ENCODE results near the gene CLDN6. TPM values are rescaled to one million over a fixed set of nuclear protein-coding genes. Genes with fewer than 3 reads are reported as not detected.

CLDN6 gene
- total RNA-seq, 1 experiment from 2014 or later, result 0.21 TPM

DNA sequence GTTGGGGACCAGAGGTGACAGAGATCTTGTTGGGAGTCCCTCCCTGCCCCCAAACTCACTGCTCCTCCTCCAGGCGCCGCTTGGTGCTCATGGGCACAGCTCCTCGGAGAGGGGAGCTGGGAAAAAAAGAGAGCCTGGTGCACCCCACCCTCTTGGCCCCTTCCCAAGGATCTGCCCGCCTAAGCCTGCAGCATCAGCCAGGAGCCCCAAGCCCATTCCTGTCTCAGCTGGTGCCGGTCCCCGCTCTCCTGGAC is 5.4 kb upstream of the CLDN6 start:
- ChIA-PET POLR2A (ENCODE audit: low non-redundant PET) (no interaction called here), CTCF (interaction anchor here (1.1 to 2.9 kb wide), 2 partner anchors 8 to 19 kb away, joined by 3 to 9 read pairs; no protein-coding TSS in a partner anchor)
- Histone ChIP-seq H3K27me3 (replicated peaks; ENCODE audit: insufficient read depth, low read depth, low read length, poor library complexity) (no peaks in the 10 kb centered on the region), H3K4me3 (ENCODE audit: low read depth, low read length, poor library complexity, severe bottlenecking) (peak overlapping the region; percentile 71), H3K9me3 (ENCODE audit: low read depth, low read length, poor library complexity, severe bottlenecking) (no peaks in the 10 kb centered on the region), H3K4me1 (ENCODE audit: insufficient read depth, low read length, poor library complexity, severe bottlenecking) (peaks cover 26% of the 10 kb centered on the region), H3K27ac (ENCODE audit: low read depth, low read length, poor library complexity, severe bottlenecking) (peak overlapping the region; percentile 97), H3K36me3 (ENCODE audit: insufficient read depth, low read length, poor library complexity, severe bottlenecking) (peaks cover 3% of the 10 kb centered on the region)
- BruUV-seq (replicated peaks), result no TSS peak
- DNase-seq (ENCODE audit: low spot score), result peak; percentile 81
- intact Hi-C loops (cut with micrococcal nuclease; ENCODE audit: unreplicated experiment), result no loop called here
- TF ChIP-seq, protein P1, sequence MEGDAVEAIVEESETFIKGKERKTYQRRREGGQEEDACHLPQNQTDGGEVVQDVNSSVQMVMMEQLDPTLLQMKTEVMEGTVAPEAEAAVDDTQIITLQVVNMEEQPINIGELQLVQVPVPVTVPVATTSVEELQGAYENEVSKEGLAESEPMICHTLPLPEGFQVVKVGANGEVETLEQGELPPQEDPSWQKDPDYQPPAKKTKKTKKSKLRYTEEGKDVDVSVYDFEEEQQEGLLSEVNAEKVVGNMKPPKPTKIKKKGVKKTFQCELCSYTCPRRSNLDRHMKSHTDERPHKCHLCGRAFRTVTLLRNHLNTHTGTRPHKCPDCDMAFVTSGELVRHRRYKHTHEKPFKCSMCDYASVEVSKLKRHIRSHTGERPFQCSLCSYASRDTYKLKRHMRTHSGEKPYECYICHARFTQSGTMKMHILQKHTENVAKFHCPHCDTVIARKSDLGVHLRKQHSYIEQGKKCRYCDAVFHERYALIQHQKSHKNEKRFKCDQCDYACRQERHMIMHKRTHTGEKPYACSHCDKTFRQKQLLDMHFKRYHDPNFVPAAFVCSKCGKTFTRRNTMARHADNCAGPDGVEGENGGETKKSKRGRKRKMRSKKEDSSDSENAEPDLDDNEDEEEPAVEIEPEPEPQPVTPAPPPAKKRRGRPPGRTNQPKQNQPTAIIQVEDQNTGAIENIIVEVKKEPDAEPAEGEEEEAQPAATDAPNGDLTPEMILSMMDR (conservative IDR thresholded peaks at IDR 0.05; ENCODE audit: low read depth, low read length), result no peak
- no peak for TF ChIP-seq EZH2 (IDR thresholded peaks at IDR 0.05; ENCODE audit: borderline replicate concordance, low read depth, low read length, poor library complexity, severe bottlenecking)

DNA sequence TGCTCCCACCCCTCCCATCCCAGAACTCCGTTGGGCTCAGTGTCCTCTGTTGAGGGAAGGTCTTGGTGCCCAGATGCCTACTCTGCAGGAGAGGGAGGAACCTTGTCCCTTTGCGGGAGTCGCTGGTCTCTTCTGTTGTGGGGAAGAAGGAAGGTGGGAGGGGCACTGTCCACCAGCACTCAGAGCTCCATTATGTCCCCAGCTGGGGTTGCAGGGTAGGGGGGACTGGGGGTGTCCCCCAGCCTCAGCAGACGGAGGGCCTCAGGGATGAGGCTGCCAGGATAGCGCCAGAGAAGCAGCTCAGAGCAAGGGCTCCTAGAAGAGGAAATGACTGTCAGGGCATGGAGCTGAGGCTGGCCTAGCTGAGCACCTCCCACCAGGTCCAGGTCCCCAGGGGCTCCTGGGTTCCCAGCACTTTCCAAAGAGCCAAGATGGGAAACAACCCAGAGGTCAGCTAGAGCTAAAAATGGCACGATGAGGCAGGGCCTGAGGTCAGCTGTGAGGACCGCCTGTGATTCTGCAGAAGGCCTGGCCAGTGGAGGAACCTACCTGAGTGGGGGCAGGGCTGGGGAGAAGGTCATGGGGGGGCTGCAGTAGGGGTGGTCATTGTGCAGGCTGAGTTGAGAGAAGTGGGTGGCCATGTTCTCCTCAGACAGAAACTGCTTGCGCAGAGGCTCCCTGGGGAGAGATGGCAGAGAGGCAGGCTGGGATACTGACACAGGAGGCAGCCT is 4.9 kb upstream of the CLDN6 start:
- peak overlapping the region; percentile 71 for H3K4me3 ChIP-seq (ENCODE audit: low read depth, low read length, poor library complexity, severe bottlenecking)
- H3K36me3 ChIP-seq (ENCODE audit: insufficient read depth, low read length, poor library complexity, severe bottlenecking), result peaks cover 3% of the 10 kb centered on the region
- no peaks in the 10 kb centered on the region for H3K27me3 ChIP-seq (replicated peaks; ENCODE audit: insufficient read depth, low read depth, low read length, poor library complexity)
- TSS peak; percentile 90 for BruUV-seq (replicated peaks)
- peaks cover 29% of the 10 kb centered on the region for H3K4me1 ChIP-seq (ENCODE audit: insufficient read depth, low read length, poor library complexity, severe bottlenecking)
- intact Hi-C loops (cut with micrococcal nuclease; ENCODE audit: unreplicated experiment), result no loop called here
- DNase-seq (ENCODE audit: low spot score), result peak; percentile 37
- H3K9me3 ChIP-seq (ENCODE audit: low read depth, low read length, poor library complexity, severe bottlenecking), result no peaks in the 10 kb centered on the region
- CTCF ChIA-PET, result interaction anchor here (1.1 to 2.9 kb wide), 2 partner anchors 9 to 19 kb away, joined by 3 to 9 read pairs; no protein-coding TSS in a partner anchor
- TF ChIP-seq EZH2 (IDR thresholded peaks at IDR 0.05; ENCODE audit: borderline replicate concordance, low read depth, low read length, poor library complexity, severe bottlenecking), result no peak
- TF ChIP-seq, protein P1 (conservative IDR thresholded peaks at IDR 0.05; ENCODE audit: low read depth, low read length), result no peak
- POLR2A ChIA-PET (ENCODE audit: low non-redundant PET), result no interaction called here
- peak overlapping the region; percentile 97 for H3K27ac ChIP-seq (ENCODE audit: low read depth, low read length, poor library complexity, severe bottlenecking)

DNA sequence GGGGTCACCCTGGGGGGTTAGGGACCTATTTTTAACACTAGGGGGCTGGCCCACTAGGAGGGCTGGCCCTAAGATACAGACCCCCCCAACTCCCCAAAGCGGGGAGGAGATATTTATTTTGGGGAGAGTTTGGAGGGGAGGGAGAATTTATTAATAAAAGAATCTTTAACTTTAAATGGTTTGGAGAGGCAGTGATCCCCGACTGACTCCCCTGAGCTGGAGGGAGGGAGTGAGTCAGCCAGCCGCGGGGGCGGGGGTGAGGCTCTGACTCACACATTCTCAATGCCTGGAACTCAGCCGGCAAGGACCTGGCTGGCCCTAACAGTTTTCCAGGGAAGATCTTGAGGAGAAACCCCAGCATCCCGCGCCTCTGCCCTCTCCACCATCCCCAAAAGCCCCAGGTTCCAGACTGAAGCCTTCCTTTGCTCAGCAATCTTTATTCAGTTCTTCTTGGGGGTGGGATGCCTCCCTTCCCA is 4.3 kb upstream of the CLDN6 start:
- intact Hi-C loops (cut with micrococcal nuclease; ENCODE audit: unreplicated experiment), result no loop called here
- no TSS peak for BruUV-seq (replicated peaks)
- Histone ChIP-seq H3K9me3 (ENCODE audit: low read depth, low read length, poor library complexity, severe bottlenecking) (no peaks in the 10 kb centered on the region), H3K27me3 (replicated peaks; ENCODE audit: insufficient read depth, low read depth, low read length, poor library complexity) (no peaks in the 10 kb centered on the region), H3K36me3 (ENCODE audit: insufficient read depth, low read length, poor library complexity, severe bottlenecking) (peaks cover 3% of the 10 kb centered on the region), H3K27ac (ENCODE audit: low read depth, low read length, poor library complexity, severe bottlenecking) (peak overlapping the region; percentile 97), H3K4me3 (ENCODE audit: low read depth, low read length, poor library complexity, severe bottlenecking) (peak overlapping the region; percentile 63), H3K4me1 (ENCODE audit: insufficient read depth, low read length, poor library complexity, severe bottlenecking) (peaks cover 29% of the 10 kb centered on the region)
- DNase-seq (ENCODE audit: low spot score), result peak; percentile 93
- TF ChIP-seq, protein P1 (conservative IDR thresholded peaks at IDR 0.05; ENCODE audit: low read depth, low read length), result no peak
- TF ChIP-seq EZH2 (IDR thresholded peaks at IDR 0.05; ENCODE audit: borderline replicate concordance, low read depth, low read length, poor library complexity, severe bottlenecking), result no peak
- ChIA-PET POLR2A (ENCODE audit: low non-redundant PET) (no interaction called here), CTCF (interaction anchor here (2.9 kb wide), 1 partner anchor 9 kb away, joined by 9 read pairs; no protein-coding TSS in a partner anchor)
